Fibroblast of the aortic adventitia (primary cell): ENCODE measurements around the gene TNFRSF12A. TPM values are rescaled to one million over a fixed set of nuclear protein-coding genes. Genes with fewer than 3 reads are reported as not detected.
A peak's percentile ranks its signal among the peaks of the same experiment; 100 is the strongest.
"Not testable (repeated sequence)": the region's sequence is repeated elsewhere in the genome, so short reads cannot be mapped to it uniquely, and the experiment has no call there.

Experiments
- DNase-seq: peaks from one replicate; pipeline ENCODE4 v3.0.0-alpha.2; 2010; ENCODE audit warnings: low read depth
- H3K4me3 ChIP-seq: 2 replicates; pipeline ENCODE4 v1.5.1; 2011; ENCODE audit warnings: low read depth, mild to moderate bottlenecking, control low read depth, low read length, moderate library complexity
- total RNA-seq: library from RNA; depleted of rRNA; stranded (reverse); fragments of >200 nt; gene quantifications from 2 replicates; pipeline ENCODE4 v1.2.3, GENCODE V29; 2012; ENCODE audit warnings: low replicate concordance
- TF ChIP-seq, protein P1 (sequence below): IDR thresholded peaks from 2 replicates; pipeline ENCODE4 v1.5.1; 2011; ENCODE audit warnings: mild to moderate bottlenecking, low read length, control low read depth, inconsistent platforms; ENCODE audit not compliant: insufficient read depth

Gene TNFRSF12A
- total RNA-seq, 1 donor, result 124 TPM

- no peak overlapping the region for H3K4me3 ChIP-seq
- TF ChIP-seq, protein P1, sequence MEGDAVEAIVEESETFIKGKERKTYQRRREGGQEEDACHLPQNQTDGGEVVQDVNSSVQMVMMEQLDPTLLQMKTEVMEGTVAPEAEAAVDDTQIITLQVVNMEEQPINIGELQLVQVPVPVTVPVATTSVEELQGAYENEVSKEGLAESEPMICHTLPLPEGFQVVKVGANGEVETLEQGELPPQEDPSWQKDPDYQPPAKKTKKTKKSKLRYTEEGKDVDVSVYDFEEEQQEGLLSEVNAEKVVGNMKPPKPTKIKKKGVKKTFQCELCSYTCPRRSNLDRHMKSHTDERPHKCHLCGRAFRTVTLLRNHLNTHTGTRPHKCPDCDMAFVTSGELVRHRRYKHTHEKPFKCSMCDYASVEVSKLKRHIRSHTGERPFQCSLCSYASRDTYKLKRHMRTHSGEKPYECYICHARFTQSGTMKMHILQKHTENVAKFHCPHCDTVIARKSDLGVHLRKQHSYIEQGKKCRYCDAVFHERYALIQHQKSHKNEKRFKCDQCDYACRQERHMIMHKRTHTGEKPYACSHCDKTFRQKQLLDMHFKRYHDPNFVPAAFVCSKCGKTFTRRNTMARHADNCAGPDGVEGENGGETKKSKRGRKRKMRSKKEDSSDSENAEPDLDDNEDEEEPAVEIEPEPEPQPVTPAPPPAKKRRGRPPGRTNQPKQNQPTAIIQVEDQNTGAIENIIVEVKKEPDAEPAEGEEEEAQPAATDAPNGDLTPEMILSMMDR, result no peak
- no peak for DNase-seq
Observed at GRCh38 chr16:3054965-3055733, 35.0 kb downstream of the TNFRSF12A start.

GRCh38 chr16:3055734-3056115 lies 35.6 kb downstream of the TNFRSF12A start:
- not testable (repeated sequence) for DNase-seq, H3K4me3 ChIP-seq

GRCh38 chr16:3056336-3057180 lies 36.4 kb downstream of the TNFRSF12A start:
- TF ChIP-seq, protein P1, result no peak

DNA sequence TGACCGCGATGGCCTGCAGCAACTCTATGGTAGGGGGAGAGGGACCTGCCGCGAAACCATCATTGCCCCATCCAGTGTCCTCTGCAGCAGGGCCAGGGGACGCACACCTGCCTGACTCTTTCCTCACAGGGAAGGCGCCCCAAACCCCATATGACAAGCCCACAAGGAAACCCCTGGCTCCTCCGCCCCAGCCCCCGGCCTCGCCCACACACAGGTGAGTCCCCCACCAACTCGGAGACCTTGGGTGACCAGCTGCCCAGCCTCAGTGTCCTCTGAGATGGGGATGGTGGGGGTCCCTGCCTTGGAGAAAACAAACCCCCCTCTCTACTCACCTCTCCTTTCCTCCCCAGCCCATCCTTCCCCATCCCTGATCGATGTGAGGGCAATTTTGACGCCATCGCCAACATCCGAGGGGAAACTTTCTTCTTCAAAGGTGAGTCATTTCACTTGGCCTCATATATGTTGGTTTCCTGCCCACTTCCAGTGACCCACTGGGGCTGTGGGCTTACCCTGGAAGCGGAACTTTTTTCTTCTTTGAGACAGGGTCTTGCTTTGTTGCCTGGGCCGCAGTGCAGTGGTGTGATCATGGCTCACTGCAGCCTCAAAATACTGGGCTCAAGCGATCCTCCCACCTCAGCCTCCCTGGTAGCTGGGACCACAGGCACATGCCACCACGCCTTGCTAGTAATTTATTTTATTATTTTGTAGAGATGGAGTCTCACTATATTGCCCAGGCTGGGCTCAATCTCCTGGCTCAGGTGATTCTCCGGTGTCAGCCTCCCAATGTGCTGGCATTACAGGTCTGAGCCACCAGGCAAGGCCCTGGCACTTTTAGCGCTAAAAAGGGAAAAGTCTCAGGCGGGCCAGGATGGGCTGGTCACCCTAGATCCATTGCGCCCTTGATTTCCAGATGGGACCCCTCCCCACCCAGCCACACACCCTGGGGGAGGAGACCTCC lies 37.3 kb downstream of the TNFRSF12A start:
- TF ChIP-seq, protein P1, result no peak
- peak overlapping the region; percentile 87 for H3K4me3 ChIP-seq
- no peak for DNase-seq

More at GRCh38 chr16:3056336-3057180, 36.4 kb downstream of the TNFRSF12A start:
- no peak overlapping the region for H3K4me3 ChIP-seq
- DNase-seq, result no peak

GRCh38 chr16:3058139-3059030 lies 38.2 kb downstream of the TNFRSF12A start:
- DNase-seq, result no peak
- TF ChIP-seq, protein P1, result no peak
- H3K4me3 ChIP-seq, result peak overlapping the region; percentile 87

DNA sequence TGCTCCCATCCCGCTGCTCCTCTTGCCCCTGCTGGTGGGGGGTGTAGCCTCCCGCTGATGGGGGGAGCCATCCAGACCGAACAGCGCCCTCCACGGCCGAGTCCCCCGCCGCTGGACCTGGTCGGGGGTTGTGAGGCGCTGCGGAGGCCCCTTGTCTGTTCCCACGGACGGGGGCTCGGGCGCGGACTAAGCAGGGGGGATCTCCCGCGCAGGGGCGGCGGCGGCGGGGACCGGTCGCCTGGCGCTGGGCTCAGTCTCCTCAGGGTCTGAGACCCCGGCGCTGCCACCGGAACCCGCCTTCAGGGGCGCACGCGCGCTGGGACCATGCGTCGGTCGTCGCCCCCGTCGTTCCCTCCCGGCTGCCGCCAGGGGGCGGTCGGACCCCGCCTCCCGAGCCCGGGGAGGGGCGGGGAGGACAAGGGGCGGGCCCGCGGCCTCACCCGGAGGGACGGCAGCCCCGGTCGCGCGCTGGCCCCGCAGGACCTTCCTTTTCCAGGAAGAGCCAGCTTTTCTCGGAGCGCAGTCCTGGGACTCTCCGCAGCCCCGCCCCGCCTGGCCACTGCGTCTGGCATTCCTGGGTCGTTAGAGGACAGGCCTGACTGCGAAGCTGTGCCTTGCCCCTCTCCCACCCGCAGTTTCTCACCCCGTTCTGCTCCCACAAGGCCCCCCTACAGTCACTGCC lies 39.0 kb downstream of the TNFRSF12A start:
- TF ChIP-seq, protein P1, result peak; percentile 65
- peak overlapping the region; percentile 87 for H3K4me3 ChIP-seq
- DNase-seq, result peak; percentile 82
